Keratinocyte (primary cell): ENCODE results near the gene ST3GAL6. TPM values are rescaled to one million over a fixed set of nuclear protein-coding genes. Genes with fewer than 3 reads are reported as not detected.

Experiments used
- DNase-seq: peaks from one replicate; pipeline ENCODE4 v3.0.0-alpha.2; 2011; ENCODE audit warnings: low read depth, missing footprints, low spot score
- FAIRE-seq: peaks from 2 replicates; lab custom pipeline; 2011; peaks lifted over from hg19 to GRCh38; lab: Jason Lieb, UNC
- H2AFZ ChIP-seq: 2 replicates; pipeline ENCODE4 v1.6.0; 2012; ENCODE audit warnings: low read length, control low read depth, inconsistent platforms; ENCODE audit not compliant: control insufficient read depth
- H3K27ac ChIP-seq: 2 replicates; pipeline ENCODE4 v1.5.1; 2011; ENCODE audit warnings: low read length; ENCODE audit not compliant: control insufficient read depth, insufficient read depth
- H3K27me3 ChIP-seq: 3 replicates; pipeline ENCODE4 v1.6.0; 2011; ENCODE audit warnings: low read length; ENCODE audit not compliant: control insufficient read depth, insufficient read depth; ENCODE audit errors: extremely low read depth
- H3K36me3 ChIP-seq, 2 experiments: 2 replicates in 1 of 2; 3 replicates in 1 of 2; pipeline ENCODE4 v1.5.1; 2011; ENCODE audit warnings: low read length in 2 of 2, mild to moderate bottlenecking in 1 of 2; ENCODE audit not compliant: control insufficient read depth in 2 of 2, insufficient read depth in 2 of 2; ENCODE audit errors: extremely low read depth in 1 of 2
- H3K4me1 ChIP-seq: 3 replicates; pipeline ENCODE4 v1.5.1; 2011; ENCODE audit warnings: low read length; ENCODE audit not compliant: control insufficient read depth, insufficient read depth; ENCODE audit errors: extremely low read depth
- H3K4me2 ChIP-seq: 3 replicates; pipeline ENCODE4 v1.6.0; 2011; ENCODE audit warnings: low read depth, low read length; ENCODE audit not compliant: control insufficient read depth, insufficient read depth; ENCODE audit errors: extremely low read depth
- H3K4me3 ChIP-seq, 3 experiments: fragments of 200-600 bp in 1 of 3; sonication (generic) in 1 of 3; 2 replicates in 2 of 3; 3 replicates in 1 of 3; pipeline ENCODE4 v1.5.1; 2011 to 2016; ENCODE audit warnings: low read length in 3 of 3, mild to moderate bottlenecking in 3 of 3, control low read depth in 2 of 3, inconsistent platforms in 1 of 3, low read depth in 1 of 3, mixed read lengths in 1 of 3, mixed run types in 1 of 3, moderate library complexity in 1 of 3; ENCODE audit not compliant: control insufficient read depth in 2 of 3, insufficient read depth in 2 of 3; ENCODE audit errors: extremely low read depth in 1 of 3
- H3K79me2 ChIP-seq: 2 replicates; pipeline ENCODE4 v1.6.0; 2012; ENCODE audit warnings: low read length; ENCODE audit not compliant: control insufficient read depth, insufficient read depth
- H3K9ac ChIP-seq: 3 replicates; pipeline ENCODE4 v1.6.0; 2011; ENCODE audit warnings: low read length; ENCODE audit not compliant: control insufficient read depth, insufficient read depth; ENCODE audit errors: extremely low read depth
- H3K9me1 ChIP-seq: 3 replicates; pipeline ENCODE4 v1.6.0; 2011; ENCODE audit warnings: low read length; ENCODE audit not compliant: control insufficient read depth, insufficient read depth; ENCODE audit errors: extremely low read depth
- H3K9me3 ChIP-seq: 2 replicates; pipeline ENCODE4 v1.5.1; 2012; ENCODE audit warnings: low read depth, low read length; ENCODE audit not compliant: control insufficient read depth
- H4K20me1 ChIP-seq: 3 replicates; pipeline ENCODE4 v1.6.0; 2011; ENCODE audit warnings: low read length; ENCODE audit not compliant: control insufficient read depth, insufficient read depth; ENCODE audit errors: extremely low read depth
- CTCF ChIP-seq, 3 experiments: IDR thresholded peaks in 1 of 3; conservative IDR thresholded peaks in 1 of 3; optimal IDR thresholded peaks in 1 of 3; 2 replicates in 2 of 3; 3 replicates in 1 of 3; pipeline versions ENCODE3 to v1.5.1; 2011; ENCODE audit warnings: low read length in 3 of 3, mild to moderate bottlenecking in 3 of 3, moderate library complexity in 2 of 3, control low read depth in 1 of 3, inconsistent platforms in 1 of 3; ENCODE audit not compliant: insufficient read depth in 2 of 3; ENCODE audit errors: extremely low read depth in 1 of 3
- EZH2 ChIP-seq: IDR thresholded peaks from one replicate; pipeline ENCODE4 v1.6.1; 2012; ENCODE audit warnings: inconsistent platforms, mild to moderate bottlenecking, low read length, moderate library complexity
- dilution Hi-C: fragments of 300-500 bp; cut with MboI; formaldehyde crosslinking; loops from one replicate; pipeline ENCODE4 v1.7.0; 2020; ENCODE audit warnings: low sequenced_read_pairs; ENCODE audit not compliant: extremely low pct_ligation_motif_present
- polyA plus RNA-seq, 5 experiments: library from polyadenylated mRNA; depleted of rRNA in 3 of 5; stranded (reverse) in 3 of 5; stranded (forward) in 1 of 5; unstranded in 1 of 5; fragments of >200 nt; gene quantifications; 1 replicate in 1 of 5; 2 replicates in 3 of 5; 3 replicates in 1 of 5; pipeline versions ENCODE4 v1.2.1 to v1.2.3, GENCODE V29; 2011 to 2012; ENCODE audit warnings: missing spikeins in 2 of 5, low read depth in 1 of 5, low replicate concordance in 1 of 5
- small RNA-seq, 3 experiments: library from RNA; depleted of rRNA; stranded (forward); fragments of <200 nt; gene quantifications; one replicate each; pipeline ENCODE3, GENCODE V24; 2012; ENCODE audit warnings: low read depth in 3 of 3, low replicate concordance in 1 of 3; ENCODE audit not compliant: insufficient read length in 3 of 3

ST3GAL6 gene
- polyA plus RNA-seq, 1 donor (not counting 4 experiments of a cell fraction or from before 2014, with no cell fraction given): 5.3 TPM

- H3K4me2 ChIP-seq: no peak overlapping the region
- peaks cover 22% of the 10 kb centered on the region for H4K20me1 ChIP-seq
- no peak for DNase-seq
- H3K36me3 ChIP-seq: peaks cover 15 to 32% of the 10 kb centered on the region in 2 experiments
- H3K27me3 ChIP-seq: no peaks in the 10 kb centered on the region
- peaks cover 78% of the 10 kb centered on the region for H3K79me2 ChIP-seq
- no peaks in the 10 kb centered on the region for H3K9me1 ChIP-seq
- no peak overlapping the region for H3K27ac ChIP-seq
- dilution Hi-C loops: no loop called here
- H3K9ac ChIP-seq: no peak overlapping the region
- no peak overlapping the region for H3K4me3 ChIP-seq
- no peak overlapping the region for H2AFZ ChIP-seq
- FAIRE-seq: no peak
- H3K4me1 ChIP-seq: no peaks in the 10 kb centered on the region
- H3K9me3 ChIP-seq: no peaks in the 10 kb centered on the region
- TF ChIP-seq EZH2 (no peak), CTCF (optimal IDR thresholded peaks at IDR 0.05 in 1 of 3, IDR thresholded peaks at IDR 0.05 in 1 of 3, conservative IDR thresholded peaks at IDR 0.05 in 1 of 3; ENCODE audit: extremely low read depth in 1 of 3, insufficient read depth in 2 of 3, low read length in 3 of 3) (no peak)
Observed at GRCh38 chr3:98843266-98843959, 80.3 kb downstream of the ST3GAL6 start.

Small RNAs within 50 kb of the gene (small RNA-seq; reads per million reads assigned to genes)
- gene RNU6-26P: 0 to 0.67 (median 0.25) reads per million in 3 experiments

Other genes with a start within 250 kb of the ST3GAL6 start
- gene CLDND1, start 240.4 kb upstream of the ST3GAL6 start, polyA plus RNA-seq: 92.0 to 137 TPM (median 126 TPM) in 3 replicates
- 0.05 TPM in 1 of 3 replicates, not detected in the others for gene GPR15, start 231.4 kb upstream of the ST3GAL6 start, polyA plus RNA-seq
- gene CPOX, start 169.7 kb upstream of the ST3GAL6 start, polyA plus RNA-seq: 19.2 to 29.4 TPM (median 21.0 TPM) in 3 replicates
- gene DCBLD2, start 138.4 kb downstream of the ST3GAL6 start, polyA plus RNA-seq: 226 to 552 TPM (median 465 TPM) in 3 replicates